NK-92 treated with Interleukin-12 subunit alpha and Interleukin-12 subunit beta, amount 100 ng/mL, for 24 hours (cell line): ENCODE measurements around the gene COL5A3.
"Not testable (repeated sequence)": the region's sequence is repeated elsewhere in the genome, so short reads cannot be mapped to it uniquely, and the experiment has no call there.

Source experiments
- DNase-seq: peaks from one replicate; lab custom pipeline; 2025; lab: John Stamatoyannopoulos, UW

The COL5A3 gene

GRCh38 chr19:10010247-10010691, at the start of gene COL5A3:
Gene COL5A3, minus strand, starts transcription at chr19:10010504. Its CDS starts 119 bp downstream, at chr19:10010385.
- no peak for DNase-seq

DNA sequence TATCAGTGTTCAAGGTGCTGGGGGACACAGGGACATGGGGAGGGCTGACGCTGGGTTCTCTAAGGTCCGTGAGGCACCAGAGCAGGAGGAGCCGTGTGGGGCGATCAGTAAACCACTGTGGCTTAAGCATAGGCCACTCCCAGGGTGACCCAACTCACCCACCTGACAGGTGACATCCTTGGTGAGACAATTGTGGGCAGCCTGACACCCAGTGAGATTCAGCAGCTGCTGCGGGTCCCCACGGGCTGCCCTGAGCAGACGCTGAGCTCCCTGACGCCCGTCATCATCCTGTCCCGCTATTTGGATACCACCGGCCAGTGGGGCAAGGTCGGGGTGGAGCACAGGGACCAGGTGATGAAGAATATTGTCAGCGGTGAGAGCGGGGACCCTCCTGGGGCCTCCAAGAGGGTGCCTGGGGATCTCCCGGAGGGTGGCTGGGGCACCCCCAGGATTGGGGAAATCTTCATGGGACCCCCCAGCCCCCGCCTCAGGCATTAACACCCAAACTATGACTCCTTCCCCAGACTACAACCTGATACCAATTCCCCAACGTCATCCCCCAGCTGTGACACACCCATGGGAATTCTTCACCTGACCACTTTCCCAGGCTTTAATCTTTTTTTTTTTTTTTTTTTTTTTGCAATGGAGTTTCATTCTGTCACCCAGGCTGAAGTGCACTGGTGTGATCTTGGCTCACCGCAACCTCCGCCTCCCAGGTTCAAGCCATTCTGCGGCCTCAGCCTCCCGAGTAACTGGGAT, 42.5 kb upstream of the COL5A3 start:
- no peak for DNase-seq

GRCh38 chr19:10049626-10050025, 39.3 kb upstream of the COL5A3 start:
- no peak for DNase-seq

GRCh38 chr19:10045371-10045770, 35.1 kb upstream of the COL5A3 start:
- no peak for DNase-seq

GRCh38 chr19:10044390-10044789, 34.1 kb upstream of the COL5A3 start:
- DNase-seq = no peak

DNA sequence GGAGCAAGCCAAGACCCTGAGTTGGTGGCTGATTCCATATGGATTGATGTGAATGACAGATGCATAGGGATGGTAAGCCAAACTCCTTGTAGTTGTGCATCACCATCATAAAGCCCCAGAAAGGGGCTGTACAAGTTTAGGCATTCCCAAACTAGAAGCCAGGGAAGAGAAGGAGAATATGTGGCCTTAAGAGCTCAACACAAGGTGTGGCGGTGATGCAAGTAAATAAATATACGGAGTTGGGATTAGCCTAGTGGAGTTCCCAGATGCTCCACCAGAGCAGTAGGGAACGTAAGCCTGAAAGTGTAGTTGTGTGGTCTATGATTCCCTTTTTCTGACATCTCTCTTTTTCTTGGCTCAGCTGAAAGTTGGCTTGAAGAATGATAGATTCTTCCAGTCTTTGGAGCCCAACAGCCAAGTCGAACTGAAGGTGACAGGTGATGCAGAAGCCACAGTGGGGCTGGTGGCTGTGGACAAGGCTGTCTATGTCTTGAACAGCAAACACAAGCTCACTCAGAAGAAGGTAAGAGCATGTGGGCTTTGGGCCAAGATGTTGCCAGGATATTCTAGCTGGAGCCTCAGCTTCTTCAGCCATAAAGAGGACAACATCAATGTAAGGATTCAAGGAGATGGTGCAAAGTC, 33.1 kb upstream of the COL5A3 start:
- DNase-seq = no peak

GRCh38 chr19:10037809-10038208, 27.5 kb upstream of the COL5A3 start:
- no peak for DNase-seq

GRCh38 chr19:10037367-10037766, 27.1 kb upstream of the COL5A3 start:
- no peak for DNase-seq

- DNase-seq = no peak
Observed at GRCh38 chr19:10036601-10037071, 26.3 kb upstream of the COL5A3 start.

DNA sequence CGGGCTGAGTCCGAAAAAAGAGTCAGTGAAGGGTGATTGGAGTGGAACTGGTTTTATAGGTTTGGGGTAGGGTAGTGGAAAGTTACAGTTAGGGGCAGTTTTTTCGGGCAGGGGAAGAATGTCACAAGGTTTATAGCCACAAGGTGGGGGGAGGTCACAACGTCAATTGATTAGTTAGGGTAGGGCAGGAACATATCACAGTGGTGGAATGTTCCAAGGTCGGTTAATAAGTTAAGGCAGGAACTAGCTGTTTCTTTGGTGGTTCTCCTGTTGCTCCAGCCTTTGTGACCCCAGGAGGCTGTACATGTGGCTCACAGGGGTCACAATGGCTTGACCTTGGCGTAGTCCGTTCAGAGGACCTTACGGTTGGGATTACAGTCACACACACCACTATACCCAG, 23.3 kb upstream of the COL5A3 start:
- no peak for DNase-seq

DNA sequence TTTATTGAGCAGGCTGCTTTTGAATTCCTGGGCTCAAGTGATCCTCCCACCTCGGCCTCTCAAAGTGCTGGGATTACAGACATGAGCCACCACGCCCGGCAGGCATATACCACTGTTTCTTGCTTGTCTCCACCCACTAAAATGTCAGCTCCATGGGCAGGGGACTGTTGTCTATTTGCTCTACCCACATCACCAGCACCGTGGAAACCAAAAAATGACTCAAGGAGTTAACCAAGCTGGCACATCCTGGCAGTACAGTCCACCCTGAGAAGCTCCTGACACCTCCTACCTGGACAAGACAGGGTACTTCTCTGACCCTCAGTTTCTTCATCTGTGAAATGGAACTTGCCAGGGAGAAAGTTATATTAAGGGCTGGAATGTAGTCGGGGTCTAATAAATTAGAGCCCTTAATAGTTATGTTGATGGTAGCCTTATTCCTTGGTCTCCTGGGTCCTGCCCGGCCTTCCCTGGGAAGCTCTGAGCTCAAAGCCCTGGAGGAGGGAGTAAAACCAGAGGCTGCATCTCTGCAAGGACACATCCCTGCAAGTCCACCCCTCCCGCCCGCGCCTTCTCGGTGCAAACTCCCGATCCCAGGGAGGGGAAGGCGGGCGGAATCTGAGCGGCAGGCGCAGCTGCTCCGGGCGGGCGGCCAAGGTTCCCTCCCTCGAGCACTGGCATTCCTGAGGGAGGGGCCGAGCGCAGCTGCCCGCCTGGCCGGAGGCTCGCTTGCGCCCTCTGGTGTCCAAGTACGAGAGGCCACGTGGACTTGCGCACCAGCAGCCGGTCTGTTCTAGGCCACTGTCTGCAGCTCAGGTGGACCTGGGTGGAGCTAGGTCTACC, 17.1 kb upstream of the COL5A3 start:
- peak; percentile 54 for DNase-seq

DNA sequence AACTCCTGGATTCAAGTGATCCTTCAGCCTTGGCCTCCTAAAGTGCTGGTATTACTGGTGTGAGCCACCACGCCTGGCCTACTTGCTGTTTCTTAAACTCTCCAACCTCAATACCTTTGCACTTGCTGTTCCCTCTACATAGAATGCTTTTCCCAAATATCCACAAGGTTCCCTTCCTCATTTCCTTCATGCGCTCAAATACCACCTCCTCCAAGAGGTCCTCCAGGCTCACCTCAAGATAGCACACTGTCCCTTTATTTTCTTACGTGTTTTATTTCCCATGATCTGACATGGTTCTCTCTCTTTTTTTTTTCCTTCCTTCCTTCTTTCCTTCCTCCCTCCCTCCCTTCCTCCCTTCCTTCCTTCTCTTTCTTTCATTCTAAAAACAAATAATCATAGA, 16.4 kb upstream of the COL5A3 start:
- no peak for DNase-seq

DNA sequence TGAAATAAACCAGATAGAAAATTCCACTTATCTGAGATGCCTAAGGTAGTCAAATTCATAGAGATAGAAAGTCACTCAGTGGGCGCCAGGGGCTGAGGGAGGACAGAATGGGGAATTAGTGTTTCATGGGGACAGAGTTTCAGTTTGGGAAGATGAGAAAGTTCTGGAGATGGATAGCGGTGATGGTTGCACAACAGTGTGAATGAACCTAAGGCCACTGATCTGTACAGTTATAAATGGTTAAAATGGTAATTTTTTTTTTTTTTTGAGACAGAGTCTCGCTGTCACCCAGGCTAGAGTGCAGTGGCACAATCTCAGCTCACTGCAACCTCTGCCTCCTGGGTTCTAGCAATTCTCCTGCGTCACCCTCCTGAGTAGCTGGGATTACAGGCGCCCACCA, 12.8 kb upstream of the COL5A3 start:
- DNase-seq = not testable (repeated sequence)

DNA sequence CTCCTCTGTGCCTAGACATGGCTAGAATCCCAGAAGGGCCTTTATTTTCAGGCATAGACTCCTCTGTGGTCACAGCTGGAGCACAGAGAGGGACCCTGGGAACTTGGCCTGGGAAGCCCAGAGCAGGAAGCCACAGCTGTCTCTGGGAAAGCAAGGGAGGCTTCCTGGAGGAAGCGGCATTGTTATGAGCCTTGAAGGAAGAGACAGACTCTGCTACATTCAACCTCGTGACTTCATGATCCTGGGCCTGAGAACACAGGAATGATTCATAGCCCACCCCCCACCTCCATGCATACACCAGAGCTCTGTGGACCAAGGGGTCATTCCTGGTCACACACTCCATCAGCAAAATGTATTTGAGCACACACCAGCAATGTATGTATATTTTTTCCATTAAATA, 11.6 kb upstream of the COL5A3 start:
- DNase-seq = no peak

GRCh38 chr19:10021446-10021845, 11.1 kb upstream of the COL5A3 start:
- DNase-seq = no peak

GRCh38 chr19:10020851-10021250, 10.5 kb upstream of the COL5A3 start:
- no peak for DNase-seq

GRCh38 chr19:10019246-10019645, 8.9 kb upstream of the COL5A3 start:
- DNase-seq = no peak

DNA sequence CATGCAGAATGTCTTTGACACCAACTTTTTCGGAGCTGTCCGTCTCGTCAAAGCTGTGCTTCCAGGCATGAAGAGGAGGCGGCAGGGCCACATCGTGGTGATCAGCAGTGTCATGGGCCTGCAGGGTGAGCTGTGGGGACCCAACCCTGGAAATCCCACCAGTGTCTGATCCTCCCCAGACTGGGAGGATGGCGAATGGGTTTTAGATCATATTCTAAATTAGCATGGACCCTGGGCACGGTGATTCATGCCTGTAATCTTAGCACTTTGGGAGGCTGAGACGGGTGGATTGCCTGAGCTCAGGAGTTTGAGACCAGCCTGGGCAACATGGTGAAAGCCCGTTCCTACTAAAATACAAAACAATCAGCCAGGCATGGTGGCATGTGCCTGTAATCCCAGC, 8.5 kb upstream of the COL5A3 start:
- no peak for DNase-seq

- no peak for DNase-seq
Observed at GRCh38 chr19:10018263-10018662, 8.0 kb upstream of the COL5A3 start.

DNA sequence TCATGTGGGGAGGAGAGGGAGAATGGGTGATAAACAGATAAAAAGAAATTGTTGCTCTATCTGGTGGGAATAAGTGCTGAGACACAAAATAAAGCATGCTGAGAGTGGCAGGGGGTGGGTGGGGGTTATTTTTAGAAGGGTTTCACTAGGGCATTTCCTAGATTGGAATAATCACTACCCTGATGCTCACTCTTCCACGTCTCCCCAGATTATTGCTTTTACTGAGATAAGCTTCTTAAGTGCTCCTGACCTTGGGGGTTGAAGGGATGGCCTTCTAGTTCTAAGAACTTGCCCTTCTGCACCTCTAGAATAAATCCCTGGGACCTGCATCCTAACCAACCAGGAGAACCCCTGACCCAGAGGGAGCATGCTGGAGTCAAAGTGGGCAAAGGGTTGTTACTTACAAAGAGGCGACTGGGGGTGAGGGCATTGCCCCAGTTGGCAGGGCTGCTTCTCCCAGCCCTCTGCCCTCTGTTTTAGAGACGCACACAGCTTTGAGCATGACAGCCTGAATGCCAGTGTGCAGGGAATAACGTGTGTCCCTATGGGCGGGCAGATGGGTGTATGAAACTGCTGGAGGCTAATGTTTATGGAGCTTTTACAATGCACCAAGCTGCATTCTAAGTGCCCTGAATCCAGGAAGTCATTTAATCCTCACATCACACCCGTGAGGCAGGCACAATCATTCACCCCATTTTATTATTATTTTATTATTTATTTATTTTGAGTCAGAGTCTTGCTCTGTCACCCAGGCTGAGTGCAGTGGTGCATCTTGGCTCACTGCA, 3.7 kb upstream of the COL5A3 start:
- no peak for DNase-seq

GRCh38 chr19:10013316-10013715, 3.0 kb upstream of the COL5A3 start, which contains the start of gene RDH8:
Gene RDH8, plus strand, starts transcription at chr19:10013483. Its CDS starts 15 bp downstream, at chr19:10013498.
- DNase-seq = no peak

- DNase-seq = no peak
Observed at GRCh38 chr19:10011974-10012373, 1.7 kb upstream of the COL5A3 start.
